HG03064 (cell line): ENCODE data around the gene SUPT6H.
"Not testable (repeated sequence)": the region's sequence is repeated elsewhere in the genome, so short reads cannot be mapped to it uniquely, and the experiment has no call there.

Experiments
- ATAC-seq: cut with Tn5 transposase; IDR thresholded peaks from one replicate; pipeline ENCODE4 v1.9.1; 2021; ENCODE audit warnings: low read depth; ENCODE audit not compliant: unreplicated experiment

Gene SUPT6H

GRCh38 chr17:28717578-28718332 lies 55.8 kb downstream of the SUPT6H start, which contains the start of gene RAB34:
RAB34 (minus strand) TSS chr17:28717868; CDS start chr17:28717266, 602 bp downstream.
- ATAC-seq = no peak

- ATAC-seq = no peak
Measured at GRCh38 chr17:28718333-28719020, 56.5 kb downstream of the SUPT6H start.

- no peak for ATAC-seq
Measured at GRCh38 chr17:28719021-28719433, 57.0 kb downstream of the SUPT6H start.

GRCh38 chr17:28720247-28720996 lies 58.4 kb downstream of the SUPT6H start:
- ATAC-seq = no peak

GRCh38 chr17:28720997-28721329 lies 59.0 kb downstream of the SUPT6H start:
- ATAC-seq = not testable (repeated sequence)

GRCh38 chr17:28722417-28723158 lies 60.6 kb downstream of the SUPT6H start:
- ATAC-seq = no peak

- ATAC-seq = no peak
Measured at GRCh38 chr17:28723159-28723835, 61.3 kb downstream of the SUPT6H start.

- not testable (repeated sequence) for ATAC-seq
Measured at GRCh38 chr17:28723836-28724499, 62.0 kb downstream of the SUPT6H start.

GRCh38 chr17:28724500-28725165 lies 62.6 kb downstream of the SUPT6H start:
- ATAC-seq = no peak

- ATAC-seq = no peak
Measured at GRCh38 chr17:28725166-28725659, 63.2 kb downstream of the SUPT6H start.

- no peak for ATAC-seq
Measured at GRCh38 chr17:28725660-28726225, 63.7 kb downstream of the SUPT6H start.

GRCh38 chr17:28726226-28726626 lies 64.2 kb downstream of the SUPT6H start, which contains the start of gene TLCD1:
TLCD1 (minus strand) TSS chr17:28726233; CDS start chr17:28726097, 136 bp downstream.
- peak; percentile 1 for ATAC-seq

- peak; percentile 37 for ATAC-seq
Measured at GRCh38 chr17:28726627-28727491, 64.9 kb downstream of the SUPT6H start.

GRCh38 chr17:28728364-28729200 lies 66.6 kb downstream of the SUPT6H start, which contains the start of gene NEK8:
NEK8 (plus strand) TSS chr17:28728788; CDS start chr17:28728814, 26 bp downstream.
- peak; percentile 36 for ATAC-seq

- no peak for ATAC-seq
Measured at GRCh38 chr17:28729950-28730330, 67.9 kb downstream of the SUPT6H start.

GRCh38 chr17:28733346-28733745 lies 71.3 kb downstream of the SUPT6H start:
- no peak for ATAC-seq
